ENCODE measurements around the gene TTC3. TPM values are rescaled to one million over a fixed set of nuclear protein-coding genes. Genes with fewer than 3 reads are reported as not detected.

Gene TTC3
- total and polyA plus RNA-seq, 2 of the 13 experiments (the other 11 are each of a cell fraction or from before 2014, with no cell fraction given): 55.7 to 108 TPM

DNA sequence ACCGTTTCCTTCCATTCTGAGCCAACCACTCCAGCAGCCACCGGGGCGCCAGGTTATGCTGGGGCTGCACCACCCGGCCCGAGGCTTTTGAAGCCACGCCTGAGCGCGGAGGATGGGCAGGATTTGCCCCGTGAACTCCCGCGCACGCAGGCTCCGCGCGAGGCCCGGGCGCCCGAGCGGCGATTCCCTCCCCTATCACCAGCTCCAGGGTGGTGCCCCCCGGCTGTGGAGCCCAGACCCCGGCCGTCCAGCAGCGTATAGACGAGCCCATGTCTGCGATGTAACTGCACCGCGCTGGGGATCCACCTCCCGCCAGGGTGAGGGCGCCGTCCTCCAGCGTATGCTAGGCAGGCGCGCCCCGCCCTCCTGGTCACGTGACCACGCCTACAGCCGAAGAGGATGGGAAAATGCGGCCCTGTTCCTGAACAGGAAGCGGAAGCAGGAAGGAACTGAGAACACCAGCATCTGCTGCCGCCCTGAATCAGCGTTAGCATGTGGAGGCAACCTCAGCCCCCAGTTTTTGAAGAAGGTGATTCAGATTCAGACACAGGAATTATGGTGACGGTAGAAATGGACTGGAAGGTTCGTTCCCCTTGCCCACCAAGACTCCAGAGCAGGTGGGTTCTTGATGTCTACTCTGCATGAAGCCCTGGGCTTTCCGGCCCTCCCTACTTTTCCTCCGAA lies 148.1 kb downstream of the TTC3 start (continued):
- TF ChIP-seq IRF1 (CRISPR knock-in tag; IDR thresholded peaks at IDR 0.05; ENCODE audit: low read depth) (no peak), GTF2F1 (IDR thresholded peaks at IDR 0.05; ENCODE audit: low read length) (peak; percentile 90), REXO4 (CRISPR knock-in tag; IDR thresholded peaks at IDR 0.05; ENCODE audit: borderline replicate concordance) (peak; percentile 37), ZNF207 (IDR thresholded peaks at IDR 0.05; ENCODE audit: borderline replicate concordance) (0 out of 2 replicates have a peak, but pooled peaks have one; percentile 72), GLI4 (CRISPR knock-in tag; IDR thresholded peaks at IDR 0.05; ENCODE audit: borderline replicate concordance) (peak; percentile 84; the same call in 1 of the 2 replicates), POLR2AphosphoS5 (IDR thresholded peaks at IDR 0.05; ENCODE audit: low read depth, low read length) (peak; percentile 83), ZNF235 (CRISPR knock-in tag; IDR thresholded peaks at IDR 0.05; ENCODE audit: borderline replicate concordance) (peak; percentile 90; the same call in 1 of the 2 replicates), ZSCAN12 (CRISPR knock-in tag; IDR thresholded peaks at IDR 0.05) (no peak), ZNF781 (CRISPR knock-in tag; IDR thresholded peaks at IDR 0.05; ENCODE audit: borderline replicate concordance, not compliant biosample characterization) (no peak), ZNF160 (CRISPR knock-in tag; IDR thresholded peaks at IDR 0.05) (no peak), NFE2L2 (IDR thresholded peaks at IDR 0.05; ENCODE audit: low read length) (no peak), ZNF891 (CRISPR knock-in tag; IDR thresholded peaks at IDR 0.05) (peak; percentile 59; the same call in 1 of the 2 replicates), NAIF1 (CRISPR knock-in tag; IDR thresholded peaks at IDR 0.05; ENCODE audit: borderline replicate concordance) (no peak), ATF2 (CRISPR knock-in tag; IDR thresholded peaks at IDR 0.05) (peak; percentile 27; the same call in 1 of the 2 replicates), PTBP1 (IDR thresholded peaks at IDR 0.05; ENCODE audit: low read depth, low read length, poor library complexity, severe bottlenecking) (no peak), HNF4G (IDR thresholded peaks at IDR 0.05; ENCODE audit: borderline replicate concordance, low read depth, low read length) (no peak), HNF4G (CRISPR knock-in tag; IDR thresholded peaks at IDR 0.05; ENCODE audit: borderline replicate concordance, low read depth) (0 out of 2 replicates have a peak, but pooled peaks have one; percentile 34), ZNF329 (CRISPR knock-in tag; IDR thresholded peaks at IDR 0.05; ENCODE audit: low read depth) (no peak)
- TF ChIP-seq, protein P1, sequence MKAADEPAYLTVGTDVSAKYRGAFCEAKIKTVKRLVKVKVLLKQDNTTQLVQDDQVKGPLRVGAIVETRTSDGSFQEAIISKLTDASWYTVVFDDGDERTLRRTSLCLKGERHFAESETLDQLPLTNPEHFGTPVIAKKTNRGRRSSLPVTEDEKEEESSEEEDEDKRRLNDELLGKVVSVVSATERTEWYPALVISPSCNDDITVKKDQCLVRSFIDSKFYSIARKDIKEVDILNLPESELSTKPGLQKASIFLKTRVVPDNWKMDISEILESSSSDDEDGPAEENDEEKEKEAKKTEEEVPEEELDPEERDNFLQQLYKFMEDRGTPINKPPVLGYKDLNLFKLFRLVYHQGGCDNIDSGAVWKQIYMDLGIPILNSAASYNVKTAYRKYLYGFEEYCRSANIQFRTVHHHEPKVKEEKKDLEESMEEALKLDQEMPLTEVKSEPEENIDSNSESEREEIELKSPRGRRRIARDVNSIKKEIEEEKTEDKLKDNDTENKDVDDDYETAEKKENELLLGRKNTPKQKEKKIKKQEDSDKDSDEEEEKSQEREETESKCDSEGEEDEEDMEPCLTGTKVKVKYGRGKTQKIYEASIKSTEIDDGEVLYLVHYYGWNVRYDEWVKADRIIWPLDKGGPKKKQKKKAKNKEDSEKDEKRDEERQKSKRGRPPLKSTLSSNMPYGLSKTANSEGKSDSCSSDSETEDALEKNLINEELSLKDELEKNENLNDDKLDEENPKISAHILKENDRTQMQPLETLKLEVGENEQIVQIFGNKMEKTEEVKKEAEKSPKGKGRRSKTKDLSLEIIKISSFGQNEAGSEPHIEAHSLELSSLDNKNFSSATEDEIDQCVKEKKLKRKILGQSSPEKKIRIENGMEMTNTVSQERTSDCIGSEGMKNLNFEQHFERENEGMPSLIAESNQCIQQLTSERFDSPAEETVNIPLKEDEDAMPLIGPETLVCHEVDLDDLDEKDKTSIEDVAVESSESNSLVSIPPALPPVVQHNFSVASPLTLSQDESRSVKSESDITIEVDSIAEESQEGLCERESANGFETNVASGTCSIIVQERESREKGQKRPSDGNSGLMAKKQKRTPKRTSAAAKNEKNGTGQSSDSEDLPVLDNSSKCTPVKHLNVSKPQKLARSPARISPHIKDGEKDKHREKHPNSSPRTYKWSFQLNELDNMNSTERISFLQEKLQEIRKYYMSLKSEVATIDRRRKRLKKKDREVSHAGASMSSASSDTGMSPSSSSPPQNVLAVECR (CRISPR knock-in tag; IDR thresholded peaks at IDR 0.05; ENCODE audit: borderline replicate concordance): peak; percentile 91; the same call in 1 of the 2 replicates
- TF ChIP-seq, protein P2, sequence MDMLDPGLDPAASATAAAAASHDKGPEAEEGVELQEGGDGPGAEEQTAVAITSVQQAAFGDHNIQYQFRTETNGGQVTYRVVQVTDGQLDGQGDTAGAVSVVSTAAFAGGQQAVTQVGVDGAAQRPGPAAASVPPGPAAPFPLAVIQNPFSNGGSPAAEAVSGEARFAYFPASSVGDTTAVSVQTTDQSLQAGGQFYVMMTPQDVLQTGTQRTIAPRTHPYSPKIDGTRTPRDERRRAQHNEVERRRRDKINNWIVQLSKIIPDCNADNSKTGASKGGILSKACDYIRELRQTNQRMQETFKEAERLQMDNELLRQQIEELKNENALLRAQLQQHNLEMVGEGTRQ (IDR thresholded peaks at IDR 0.05; ENCODE audit: low read depth, low read length): peak; percentile 97
- TF ChIP-seq, protein P2 (CRISPR knock-in tag; IDR thresholded peaks at IDR 0.05; ENCODE audit: borderline replicate concordance): peak; percentile 98; the same call in 1 of the 2 replicates

All from HepG2 (cell line).